Thyroid gland (tissue), 4 donors: ENCODE results near the gene TLR9. TPM values are rescaled to one million over a fixed set of nuclear protein-coding genes. Genes with fewer than 3 reads are reported as not detected.

Source experiments
- DNase-seq, 2 donors: peaks; one replicate each; pipeline ENCODE4 v3.0.0-alpha.2; 2019
- H3K27ac ChIP-seq, 3 donors: fragments of 200-600 bp; sonication (generic); 1 replicate in 2 of 3; 2 replicates in 1 of 3; pipeline ENCODE4 v1.5.1; 2016 to 2019; ENCODE audit warnings: mild to moderate bottlenecking in 1 of 3, moderate library complexity in 1 of 3
- H3K27me3 ChIP-seq: fragments of 200-600 bp; sonication (generic); one replicate; pipeline ENCODE4 v1.5.1; 2019
- H3K36me3 ChIP-seq, 2 donors: fragments of 200-600 bp; sonication (generic); one replicate each; pipeline ENCODE4 v1.5.1; 2016 to 2019
- H3K4me1 ChIP-seq, 2 donors: fragments of 200-600 bp; sonication (generic); one replicate each; pipeline ENCODE4 v1.5.1; 2017 to 2019
- H3K4me3 ChIP-seq, 3 donors: fragments of 200-600 bp; sonication (generic); replicated peaks in 1 of 3; 1 replicate in 2 of 3; 2 replicates in 1 of 3; pipeline ENCODE4 v1.5.1; 2016; ENCODE audit warnings: mild to moderate bottlenecking in 1 of 3
- H3K9me3 ChIP-seq: fragments of 200-600 bp; sonication (generic); one replicate; pipeline ENCODE4 v1.5.1; 2017
- POLR2A ChIP-seq, 2 donors: fragments of 450-650 bp; IDR thresholded peaks; one replicate each; pipeline ENCODE4 v1.6.1; 2017; ENCODE audit warnings: antibody characterized with exemption in 2 of 2, mild to moderate bottlenecking in 2 of 2, moderate library complexity in 1 of 2
- WGBS, 2 donors: methylation state at CpG; one replicate each; pipeline ENCODE4 v1.1.5; 2017; 5-methylcytosine and 5-hydroxymethylcytosine counted together
- intact Hi-C: fragments of 100-400 bp; cut with DNase I; formaldehyde crosslinking; loops from one replicate; pipeline ENCODE4 v1.15.1; 2023
- total RNA-seq, 4 donors: library from RNA; depleted of rRNA; stranded (reverse); fragments of >200 nt; gene quantifications; one replicate each; pipeline ENCODE4 v1.2.3, GENCODE V29; 2016
- TF ChIP-seq, protein P1 (sequence below), 6 experiments: fragments of 200-600 bp in 3 of 6; fragments of 450-650 bp in 3 of 6; sonication (generic) in 3 of 6; IDR thresholded peaks; one replicate each; pipeline ENCODE4 v1.5.1; 2016 to 2019; ENCODE audit warnings: antibody characterized with exemption in 6 of 6, mild to moderate bottlenecking in 2 of 6, inconsistent platforms in 1 of 6, moderate library complexity in 1 of 6

TLR9 gene
- total RNA-seq, 4 donors from 2014 or later: 0.40 TPM; not detected in 3

DNA sequence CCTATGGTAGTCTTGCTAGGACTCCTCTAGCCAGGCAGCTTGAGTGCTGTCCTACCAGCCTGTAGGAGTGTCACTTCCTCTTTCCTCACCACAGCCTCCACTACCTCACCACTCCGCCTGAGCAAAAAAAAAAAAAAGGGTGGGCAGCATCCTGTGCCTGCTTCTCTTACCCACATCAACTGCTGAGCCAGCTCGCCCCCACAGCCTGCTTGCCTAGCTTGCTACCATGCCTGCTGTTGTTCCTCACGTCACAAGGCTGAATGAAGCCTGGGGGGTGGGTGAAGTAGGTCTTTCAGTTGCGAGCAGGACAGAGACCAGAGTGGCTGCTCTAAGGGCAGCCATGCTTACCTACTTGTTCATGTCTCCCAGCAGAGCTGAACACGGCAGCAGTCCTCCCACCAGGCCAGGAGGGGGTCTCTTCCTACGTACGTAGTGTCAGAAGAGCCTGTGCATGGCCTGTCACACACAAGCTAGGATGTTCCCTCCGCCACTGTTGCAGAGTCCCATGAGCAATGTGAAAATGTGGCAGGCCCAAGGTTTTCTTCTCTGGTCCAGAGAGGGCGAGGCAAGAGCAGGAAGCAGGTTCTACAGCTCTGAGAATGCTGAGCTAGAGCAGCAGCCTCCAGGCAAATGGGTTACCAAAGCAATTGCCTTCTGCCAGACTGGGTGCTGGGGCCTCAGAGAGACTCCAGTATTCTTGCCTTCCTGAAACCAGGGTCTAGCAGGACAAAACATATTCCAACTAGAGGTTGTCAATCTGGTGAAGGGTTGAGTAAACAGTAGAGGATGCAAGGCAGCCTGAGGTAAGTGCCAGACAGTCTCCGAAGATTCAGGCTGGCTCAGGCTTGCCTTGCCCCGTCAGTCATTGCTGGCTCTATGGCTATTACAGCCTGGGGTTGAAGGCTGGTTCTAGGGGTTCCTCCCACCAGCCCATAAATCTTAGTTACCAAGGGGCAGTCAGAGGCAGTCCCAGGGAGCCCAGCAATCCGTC is 28.2 kb upstream of the TLR9 start:
- TF ChIP-seq POLR2A (IDR thresholded peaks at IDR 0.05): no peak
- TF ChIP-seq, protein P1, sequence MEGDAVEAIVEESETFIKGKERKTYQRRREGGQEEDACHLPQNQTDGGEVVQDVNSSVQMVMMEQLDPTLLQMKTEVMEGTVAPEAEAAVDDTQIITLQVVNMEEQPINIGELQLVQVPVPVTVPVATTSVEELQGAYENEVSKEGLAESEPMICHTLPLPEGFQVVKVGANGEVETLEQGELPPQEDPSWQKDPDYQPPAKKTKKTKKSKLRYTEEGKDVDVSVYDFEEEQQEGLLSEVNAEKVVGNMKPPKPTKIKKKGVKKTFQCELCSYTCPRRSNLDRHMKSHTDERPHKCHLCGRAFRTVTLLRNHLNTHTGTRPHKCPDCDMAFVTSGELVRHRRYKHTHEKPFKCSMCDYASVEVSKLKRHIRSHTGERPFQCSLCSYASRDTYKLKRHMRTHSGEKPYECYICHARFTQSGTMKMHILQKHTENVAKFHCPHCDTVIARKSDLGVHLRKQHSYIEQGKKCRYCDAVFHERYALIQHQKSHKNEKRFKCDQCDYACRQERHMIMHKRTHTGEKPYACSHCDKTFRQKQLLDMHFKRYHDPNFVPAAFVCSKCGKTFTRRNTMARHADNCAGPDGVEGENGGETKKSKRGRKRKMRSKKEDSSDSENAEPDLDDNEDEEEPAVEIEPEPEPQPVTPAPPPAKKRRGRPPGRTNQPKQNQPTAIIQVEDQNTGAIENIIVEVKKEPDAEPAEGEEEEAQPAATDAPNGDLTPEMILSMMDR (IDR thresholded peaks at IDR 0.05): no peak
- DNase-seq: no peak
- peak overlapping the region in 1 of 3 donors; percentile 23 for H3K27ac ChIP-seq

DNA sequence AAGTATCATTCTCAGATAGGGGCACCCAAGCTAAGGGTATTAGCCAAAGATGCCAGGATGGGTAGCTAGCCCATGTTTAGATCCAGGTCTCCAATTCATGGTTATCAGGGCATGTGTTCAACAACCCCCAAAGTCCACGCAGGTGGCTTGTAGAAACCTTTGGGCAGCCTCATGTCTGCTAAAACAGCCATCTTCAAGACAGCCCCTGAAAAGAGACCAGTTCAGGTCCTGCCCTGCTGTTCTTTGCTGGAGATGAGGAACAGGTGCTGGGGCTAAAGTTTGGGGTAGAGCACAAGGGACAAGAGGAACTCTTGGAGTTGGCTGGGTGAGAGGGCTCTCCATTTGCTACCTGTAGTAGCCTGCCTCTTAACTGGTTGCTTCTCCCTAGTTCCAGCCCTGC is 24.7 kb upstream of the TLR9 start:
- WGBS, 2 donors: 93 to 100% methylated on average over 1 of the region's 1 CpG
- no peak for DNase-seq
- Histone ChIP-seq H3K36me3 (peaks cover 28% of the 10 kb centered on the region in 2 donors), H3K27me3 (no peaks in the 10 kb centered on the region), H3K4me3 (no peak overlapping the region), H3K27ac (no peak overlapping the region), H3K4me1 (peaks cover 5 to 27% of the 10 kb centered on the region in 2 donors), H3K9me3 (no peaks in the 10 kb centered on the region)
- TF ChIP-seq POLR2A (IDR thresholded peaks at IDR 0.05): no peak
- TF ChIP-seq, protein P1 (IDR thresholded peaks at IDR 0.05): no peak
- intact Hi-C loops: no loop called here

More for the DNA sequence above, 28.2 kb upstream of the TLR9 start:
- peaks cover 0 to 14% of the 10 kb centered on the region in 2 donors for H3K4me1 ChIP-seq
- WGBS, 2 donors: 75 to 96% methylated on average over 7 to 12 of the region's 12 CpGs
- H3K27me3 ChIP-seq: no peaks in the 10 kb centered on the region
- peaks cover 63% of the 10 kb centered on the region in 2 donors for H3K36me3 ChIP-seq
- H3K9me3 ChIP-seq: no peaks in the 10 kb centered on the region
- H3K4me3 ChIP-seq: no peak overlapping the region
- intact Hi-C loops: no loop called here

DNA sequence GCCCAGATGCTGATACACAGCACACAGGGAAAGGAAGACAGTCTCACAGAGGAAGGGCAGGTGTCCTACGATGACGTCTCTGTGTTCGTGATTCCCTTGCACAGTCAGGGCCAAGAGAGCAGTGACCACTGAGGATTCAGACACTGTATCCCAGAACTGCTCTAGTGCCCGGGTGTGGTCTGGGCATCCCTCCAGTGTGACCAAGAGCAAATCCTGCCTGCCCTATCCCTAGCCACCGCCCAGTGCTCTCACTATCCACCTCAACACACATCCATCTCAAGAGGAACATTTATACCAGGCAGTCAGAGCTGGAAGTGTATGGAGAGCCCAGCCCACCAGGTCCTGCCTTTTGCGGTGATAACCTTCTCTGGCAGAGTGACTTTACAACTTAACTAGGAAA is 24.2 kb upstream of the TLR9 start:
- WGBS, 2 donors: 85 to 91% methylated on average over 3 to 6 of the region's 6 CpGs
- no peak for DNase-seq
- TF ChIP-seq, protein P1 (IDR thresholded peaks at IDR 0.05): no peak
- TF ChIP-seq POLR2A (IDR thresholded peaks at IDR 0.05): no peak
- no peak overlapping the region for H3K27ac ChIP-seq
- intact Hi-C loops: no loop called here
- H3K4me1 ChIP-seq: peaks cover 5 to 32% of the 10 kb centered on the region in 2 donors
- H3K27me3 ChIP-seq: no peaks in the 10 kb centered on the region
- no peak overlapping the region for H3K4me3 ChIP-seq
- no peaks in the 10 kb centered on the region for H3K9me3 ChIP-seq
- H3K36me3 ChIP-seq: peaks cover 24 to 26% of the 10 kb centered on the region in 2 donors

DNA sequence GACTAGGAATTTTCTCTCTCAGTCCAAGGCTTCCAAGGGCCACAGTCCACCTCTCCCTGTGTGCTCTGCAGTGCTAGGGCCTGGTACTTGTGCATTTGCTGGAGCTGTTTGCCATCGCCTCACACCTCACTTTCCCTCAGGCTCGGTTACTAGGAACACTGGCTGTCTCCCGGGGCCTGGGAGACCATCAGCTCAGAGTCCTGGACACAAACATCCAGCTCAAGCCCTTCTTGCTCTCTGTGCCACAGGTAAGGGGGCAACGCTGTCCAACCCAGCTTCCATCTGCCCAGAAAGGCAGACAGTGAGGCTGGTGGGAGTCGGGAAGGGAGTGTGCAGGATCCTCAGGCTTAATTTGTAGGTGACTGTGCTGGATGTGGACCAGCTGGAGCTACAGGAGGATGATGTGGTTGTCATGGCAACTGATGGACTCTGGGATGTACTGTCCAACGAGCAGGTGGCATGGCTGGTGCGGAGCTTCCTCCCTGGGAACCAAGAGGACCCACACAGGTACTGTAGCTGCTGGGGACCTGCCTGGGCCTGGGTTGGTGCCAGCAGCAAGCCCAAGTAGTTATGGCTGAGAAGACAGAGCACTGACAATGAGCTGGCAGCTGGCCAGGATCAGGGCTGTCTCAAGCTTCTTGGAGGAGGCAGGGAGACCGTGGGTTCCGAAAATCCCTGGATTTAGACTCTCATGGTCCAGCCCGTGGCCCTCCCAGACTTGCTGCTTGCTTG is 23.5 kb upstream of the TLR9 start:
- peak; percentile 95 to 96 for DNase-seq
- Histone ChIP-seq H3K4me3 (no peak overlapping the region), H3K27me3 (no peaks in the 10 kb centered on the region), H3K9me3 (no peaks in the 10 kb centered on the region), H3K4me1 (peaks cover 5 to 36% of the 10 kb centered on the region in 2 donors), H3K27ac (no peak overlapping the region), H3K36me3 (peaks cover 17 to 21% of the 10 kb centered on the region in 2 donors)
- intact Hi-C loops: no loop called here
- 61 to 76% methylated on average over 8 to 9 of the region's 10 CpGs for WGBS, 2 donors
- TF ChIP-seq, protein P1 (IDR thresholded peaks at IDR 0.05): no peak
